GM12873 (cell line): Measurements from ENCODE around the gene DISC1.

Experiments
- CTCF ChIP-seq: IDR thresholded peaks from 2 replicates; pipeline ENCODE4 v1.5.1; 2012; ENCODE audit warnings: low read depth, mild to moderate bottlenecking, moderate library complexity, low read length, control low read depth; ENCODE audit not compliant: insufficient read depth; ENCODE audit errors: missing control alignments

The DISC1 gene

GRCh38 chr1:231990388-231990787 lies 363.8 kb downstream of the DISC1 start:
- TF ChIP-seq CTCF, result no peak

- no peak for TF ChIP-seq CTCF
Measured at GRCh38 chr1:231991231-231991630, 364.6 kb downstream of the DISC1 start.

GRCh38 chr1:231993968-231994455 lies 367.4 kb downstream of the DISC1 start:
- no peak for TF ChIP-seq CTCF

- TF ChIP-seq CTCF, result no peak
Measured at GRCh38 chr1:231998791-231999190, 372.2 kb downstream of the DISC1 start.

- TF ChIP-seq CTCF, result no peak
Measured at GRCh38 chr1:232005300-232005699, 378.7 kb downstream of the DISC1 start.

GRCh38 chr1:232009741-232010140 lies 383.2 kb downstream of the DISC1 start:
- no peak for TF ChIP-seq CTCF

GRCh38 chr1:232011961-232012360 lies 385.4 kb downstream of the DISC1 start:
- no peak for TF ChIP-seq CTCF

- TF ChIP-seq CTCF, result no peak
Measured at GRCh38 chr1:232012773-232013386, 386.3 kb downstream of the DISC1 start.
